ENCODE measurements around the gene NOL7. TPM values are rescaled to one million over a fixed set of nuclear protein-coding genes. Genes with fewer than 3 reads are reported as not detected.
A peak's percentile ranks its signal among the peaks of the same experiment; 100 is the strongest.

The NOL7 gene
- polyA plus RNA-seq, 3 donors = 22.7 to 58.5 (median 56.9) TPM

DNA sequence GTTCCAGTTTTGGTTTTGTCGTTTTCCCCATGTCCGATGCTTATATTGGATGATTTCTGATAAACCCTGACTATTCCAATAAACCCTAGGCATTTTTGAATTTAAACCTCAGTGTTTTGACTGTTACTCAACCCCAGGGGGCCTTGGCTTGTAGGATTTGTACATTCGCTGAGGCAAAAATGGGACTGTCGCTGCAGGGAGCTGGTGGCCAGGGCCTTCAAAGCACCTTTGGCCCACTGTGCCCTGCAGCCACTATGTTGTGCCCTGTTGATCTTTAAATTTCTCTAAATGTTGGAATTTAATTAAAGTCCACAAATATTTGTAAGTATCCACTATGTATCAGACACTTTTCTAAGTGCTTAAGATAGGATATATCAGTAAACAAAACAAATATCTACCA, 9.5 kb upstream of the NOL7 start:
- no peaks in the 10 kb centered on the region for H3K79me2 ChIP-seq (ENCODE audit: insufficient read depth, low read length)
- peaks cover 16 to 31% of the 10 kb centered on the region in 2 donors for H3K36me3 ChIP-seq (replicated peaks in 1 of 2; ENCODE audit: control insufficient read depth in 1 of 2, insufficient read depth in 2 of 2, low read length in 2 of 2)
- peaks cover 0 to 4% of the 10 kb centered on the region in 2 donors for H3K4me1 ChIP-seq (ENCODE audit: control insufficient read depth in 1 of 2, insufficient read depth in 2 of 2, low read length in 2 of 2)
- no peaks in the 10 kb centered on the region for H3K9me3 ChIP-seq (replicated peaks in 1 of 2; ENCODE audit: control insufficient read depth in 1 of 2, insufficient read depth in 1 of 2, low read length in 2 of 2)
- WGBS (ENCODE audit: insufficient coverage) = 100% methylated on average over 2 of the region's 4 CpGs
- TF ChIP-seq, protein P1, sequence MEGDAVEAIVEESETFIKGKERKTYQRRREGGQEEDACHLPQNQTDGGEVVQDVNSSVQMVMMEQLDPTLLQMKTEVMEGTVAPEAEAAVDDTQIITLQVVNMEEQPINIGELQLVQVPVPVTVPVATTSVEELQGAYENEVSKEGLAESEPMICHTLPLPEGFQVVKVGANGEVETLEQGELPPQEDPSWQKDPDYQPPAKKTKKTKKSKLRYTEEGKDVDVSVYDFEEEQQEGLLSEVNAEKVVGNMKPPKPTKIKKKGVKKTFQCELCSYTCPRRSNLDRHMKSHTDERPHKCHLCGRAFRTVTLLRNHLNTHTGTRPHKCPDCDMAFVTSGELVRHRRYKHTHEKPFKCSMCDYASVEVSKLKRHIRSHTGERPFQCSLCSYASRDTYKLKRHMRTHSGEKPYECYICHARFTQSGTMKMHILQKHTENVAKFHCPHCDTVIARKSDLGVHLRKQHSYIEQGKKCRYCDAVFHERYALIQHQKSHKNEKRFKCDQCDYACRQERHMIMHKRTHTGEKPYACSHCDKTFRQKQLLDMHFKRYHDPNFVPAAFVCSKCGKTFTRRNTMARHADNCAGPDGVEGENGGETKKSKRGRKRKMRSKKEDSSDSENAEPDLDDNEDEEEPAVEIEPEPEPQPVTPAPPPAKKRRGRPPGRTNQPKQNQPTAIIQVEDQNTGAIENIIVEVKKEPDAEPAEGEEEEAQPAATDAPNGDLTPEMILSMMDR (IDR thresholded peaks at IDR 0.05) = no peak
- no peak overlapping the region for H3K4me3 ChIP-seq (replicated peaks in 1 of 3; ENCODE audit: low read depth in 2 of 3, low read length in 3 of 3)
- no peaks in the 10 kb centered on the region for H3K27me3 ChIP-seq (ENCODE audit: control insufficient read depth in 2 of 2, insufficient read depth in 2 of 2, low read length in 2 of 2)
- no peak overlapping the region for H3K9ac ChIP-seq (ENCODE audit: insufficient read depth, low read length, poor library complexity, severe bottlenecking)
- no peaks in the 10 kb centered on the region for H4K20me1 ChIP-seq (ENCODE audit: insufficient read depth, low read length)
- no peaks in the 10 kb centered on the region for H3K27me3 Mint-ChIP-seq (ENCODE audit: low read depth in 3 of 3)
- no peaks in the 10 kb centered on the region for H3K9me3 Mint-ChIP-seq
- no peak overlapping the region for H3K4me3 Mint-ChIP-seq
- H2AFZ ChIP-seq (ENCODE audit: insufficient read depth, low read depth, low read length, poor library complexity, severe bottlenecking) = no peak overlapping the region
- H3K36me3 Mint-ChIP-seq = peaks cover 30 to 34% of the 10 kb centered on the region in 2 donors
- DNase-seq = no peak
- H3K4me2 ChIP-seq (replicated peaks; ENCODE audit: extremely low read depth, low read length, poor library complexity, severe bottlenecking) = no peak overlapping the region
- H3K27ac ChIP-seq (ENCODE audit: low read depth in 1 of 2, low read length in 2 of 2) = no peak overlapping the region
- peaks cover 6% of the 10 kb centered on the region for H3K4me1 Mint-ChIP-seq
- intact Hi-C loops (cut with micrococcal nuclease) = no loop called here
- no peak overlapping the region for H3K27ac Mint-ChIP-seq

DNA sequence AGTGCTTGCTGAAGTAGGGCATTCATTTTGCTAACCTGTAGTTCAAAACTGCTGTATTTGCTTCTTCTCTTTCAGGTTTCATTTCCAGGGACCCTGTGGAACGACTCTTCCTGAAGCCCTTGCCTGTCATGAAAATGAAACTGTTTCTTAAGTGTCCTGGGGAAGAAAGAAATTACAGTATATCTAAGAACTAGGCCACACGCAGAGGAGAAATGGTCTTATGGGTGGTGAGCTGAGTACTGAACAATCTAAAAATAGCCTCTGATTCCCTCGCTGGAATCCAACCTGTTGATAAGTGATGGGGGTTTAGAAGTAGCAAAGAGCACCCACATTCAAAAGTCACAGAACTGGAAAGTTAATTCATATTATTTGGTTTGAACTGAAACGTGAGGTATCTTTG, 3.4 kb upstream of the NOL7 start:
- peaks cover 0 to 2% of the 10 kb centered on the region in 2 donors for H3K36me3 Mint-ChIP-seq
- peaks cover 13% of the 10 kb centered on the region for H4K20me1 ChIP-seq (ENCODE audit: insufficient read depth, low read length)
- TF ChIP-seq, protein P1 (IDR thresholded peaks at IDR 0.05) = no peak
- H3K79me2 ChIP-seq (ENCODE audit: insufficient read depth, low read length) = peaks cover 15% of the 10 kb centered on the region
- peak overlapping the region; percentile 43 for H2AFZ ChIP-seq (ENCODE audit: insufficient read depth, low read depth, low read length, poor library complexity, severe bottlenecking)
- peaks cover 0 to 3% (median 0%) of the 10 kb centered on the region in 7 donors for H3K9me3 Mint-ChIP-seq
- H3K27me3 ChIP-seq (ENCODE audit: control insufficient read depth in 2 of 2, insufficient read depth in 2 of 2, low read length in 2 of 2) = no peaks in the 10 kb centered on the region
- DNase-seq = no peak
- 0% methylated on average over 1 of the region's 4 CpGs for WGBS (ENCODE audit: insufficient coverage)
- no peaks in the 10 kb centered on the region for H3K27me3 Mint-ChIP-seq (ENCODE audit: low read depth in 3 of 3)
- no peak overlapping the region for H3K9ac ChIP-seq (ENCODE audit: insufficient read depth, low read length, poor library complexity, severe bottlenecking)
- no peak overlapping the region for H3K4me2 ChIP-seq (replicated peaks; ENCODE audit: extremely low read depth, low read length, poor library complexity, severe bottlenecking)
- peak overlapping the region in 4 of 7 donors; percentile 27 to 82 (median 72) for H3K27ac Mint-ChIP-seq
- no peak overlapping the region for H3K4me3 ChIP-seq (replicated peaks in 1 of 3; ENCODE audit: low read depth in 2 of 3, low read length in 3 of 3)
- H3K27ac ChIP-seq (ENCODE audit: low read depth in 1 of 2, low read length in 2 of 2) = peak overlapping the region in 1 of 2 donors; percentile 59
- intact Hi-C loops (cut with micrococcal nuclease) = loop anchor here in 1 of 2 donors (10.0 kb wide), 1 partner anchor 93 kb away; no protein-coding TSS in a partner anchor
- peaks cover 0 to 2% of the 10 kb centered on the region in 2 donors for H3K36me3 ChIP-seq (replicated peaks in 1 of 2; ENCODE audit: control insufficient read depth in 1 of 2, insufficient read depth in 2 of 2, low read length in 2 of 2)
- H3K9me3 ChIP-seq (replicated peaks in 1 of 2; ENCODE audit: control insufficient read depth in 1 of 2, insufficient read depth in 1 of 2, low read length in 2 of 2) = no peaks in the 10 kb centered on the region
- H3K4me1 Mint-ChIP-seq = peaks cover 37% of the 10 kb centered on the region
- H3K4me1 ChIP-seq (ENCODE audit: control insufficient read depth in 1 of 2, insufficient read depth in 2 of 2, low read length in 2 of 2) = peaks cover 17 to 36% of the 10 kb centered on the region in 2 donors
- no peak overlapping the region for H3K4me3 Mint-ChIP-seq

Measured in CD14-positive monocyte (primary cell).